Heart right ventricle (tissue), 16 donors: ENCODE data around the gene PPP1CA. TPM values are rescaled to one million over a fixed set of nuclear protein-coding genes. Genes with fewer than 3 reads are reported as not detected.

Experiments
- ATAC-seq, 8 donors: fragments of 200-7000 bp; cut with Tn5 transposase; one replicate each; pipeline ENCODE4 v1.9.1; 2020; ENCODE audit warnings: mild to moderate bottlenecking in 8 of 8, moderate library complexity in 8 of 8, moderate number of reproducible peaks in 1 of 8
- DNase-seq, 2 donors: peaks; one replicate each; pipeline ENCODE4 v3.0.0-alpha.2; 2020
- H3K27ac ChIP-seq, 10 donors: fragments of 200-600 bp; sonication (generic) in 2 of 10; one replicate each; pipeline versions ENCODE4 v1.5.0 to v1.8.0; 2020 to 2022; ENCODE audit warnings: mild to moderate bottlenecking in 3 of 10
- H3K27me3 ChIP-seq, 7 donors: fragments of 200-600 bp; one replicate each; pipeline ENCODE4 v1.8.0; 2021 to 2022; ENCODE audit warnings: mild to moderate bottlenecking in 2 of 7
- H3K36me3 ChIP-seq, 9 donors: fragments of 200-600 bp; sonication (generic) in 1 of 9; one replicate each; pipeline versions ENCODE4 v1.5.0 to v1.8.0; 2020 to 2022; ENCODE audit warnings: mild to moderate bottlenecking in 2 of 9
- H3K4me1 ChIP-seq, 9 donors: fragments of 200-600 bp; sonication (generic) in 1 of 9; one replicate each; pipeline versions ENCODE4 v1.5.0 to v1.8.0; 2020 to 2022; ENCODE audit warnings: mild to moderate bottlenecking in 4 of 9
- H3K4me3 ChIP-seq, 10 donors: fragments of 200-600 bp; sonication (generic) in 2 of 10; one replicate each; pipeline versions ENCODE4 v1.5.0 to v1.8.0; 2020 to 2022; ENCODE audit warnings: mild to moderate bottlenecking in 7 of 10, moderate library complexity in 2 of 10
- H3K9me3 ChIP-seq, 11 donors: fragments of 200-600 bp in 10 of 11; sonication (generic) in 2 of 11; one replicate each; pipeline versions ENCODE4 v1.5.0 to v1.8.0; 2013 to 2022; ENCODE audit warnings: mild to moderate bottlenecking in 2 of 11, control low read depth in 1 of 11, moderate library complexity in 1 of 11
- CTCF ChIP-seq, 9 donors: fragments of 200-600 bp; sonication (generic) in 2 of 9; IDR thresholded peaks; one replicate each; pipeline versions ENCODE4 v1.5.0 to v1.8.0; 2021 to 2022; ENCODE audit warnings: antibody characterized with exemption in 9 of 9, mild to moderate bottlenecking in 5 of 9, moderate library complexity in 1 of 9
- WGBS, 2 donors: extraction: QIAGEN DNeasy Blood & Tissue Kit; methylation state at CpG; one replicate each; pipeline ENCODE4 v1.1.7; 2013; ENCODE audit warnings: inconsistent platforms in 1 of 2; 5-methylcytosine and 5-hydroxymethylcytosine counted together
- intact Hi-C, 10 donors: fragments of 100-400 bp; cut with DNase I; formaldehyde crosslinking; loops; one replicate each; pipeline versions ENCODE4 v1.11.1 to v1.14.2; 2022
- polyA plus RNA-seq, 2 donors: library from polyadenylated mRNA; stranded (reverse); fragments of 200-250 nt; gene quantifications; one replicate each; pipeline ENCODE4 v1.2.3, GENCODE V29; 2013
- total RNA-seq, 10 donors: library from RNA; stranded (reverse); fragmentation: NEBNext Ultra II Directional in 3 of 10; extraction: Animal tissue kit (Norgen Biotek cat#: 25700) in 3 of 10; gene quantifications; one replicate each; pipeline versions ENCODE4 v1.2.1 to v1.2.4, GENCODE V29; 2021 to 2023
- donor health status: Arrhythmogenic right ventricular cardiomyopathy.
- donor health status: ischemic (EF 13 %, LVEDD 7.1; RV severe dilation, severe dysfunction).
- donor health status: healthy with polysubstance abuse.
- donor health status: DM: no; HTN: yes; CAD: no.
- donor health status: DM: no; HTN: no; CAD: no.
- donor health status: ischemic (EF 25% LVEDD 6.9; RV normal size, moderate dysfunction).
- donor health status: ischemic (EF 25% LVEDD 5.7; RV mildly dilated, moderate dysfunction).
- donor health status: healthy.
- donor health status: DM: yes; HTN: yes; CAD: no.
- donor health status: Ischemic cardiomyopathy.
- donor health status: ischemic (EF 35%, LVEDD 5.7; RV mildly dilated, moderate dysfunction).
- donor health status: nonischemic (EF 11% LVEDD 7.7; RV severe dilation, severe dysfunction).
- donor health status: DM: yes; HTN: yes; CAD: no.
- donor health status: PGD.
- donor health status: ischemic (EF 29% LVEDD 5.4; RV normal size, mild dysfunction).
- donor health status: nonischemic (EF 23%, LVEDD 6.1; RV moderate dilation, normal function).

PPP1CA gene
- total and polyA plus RNA-seq, 12 donors = 80.2 to 186 (median 103) TPM

DNA sequence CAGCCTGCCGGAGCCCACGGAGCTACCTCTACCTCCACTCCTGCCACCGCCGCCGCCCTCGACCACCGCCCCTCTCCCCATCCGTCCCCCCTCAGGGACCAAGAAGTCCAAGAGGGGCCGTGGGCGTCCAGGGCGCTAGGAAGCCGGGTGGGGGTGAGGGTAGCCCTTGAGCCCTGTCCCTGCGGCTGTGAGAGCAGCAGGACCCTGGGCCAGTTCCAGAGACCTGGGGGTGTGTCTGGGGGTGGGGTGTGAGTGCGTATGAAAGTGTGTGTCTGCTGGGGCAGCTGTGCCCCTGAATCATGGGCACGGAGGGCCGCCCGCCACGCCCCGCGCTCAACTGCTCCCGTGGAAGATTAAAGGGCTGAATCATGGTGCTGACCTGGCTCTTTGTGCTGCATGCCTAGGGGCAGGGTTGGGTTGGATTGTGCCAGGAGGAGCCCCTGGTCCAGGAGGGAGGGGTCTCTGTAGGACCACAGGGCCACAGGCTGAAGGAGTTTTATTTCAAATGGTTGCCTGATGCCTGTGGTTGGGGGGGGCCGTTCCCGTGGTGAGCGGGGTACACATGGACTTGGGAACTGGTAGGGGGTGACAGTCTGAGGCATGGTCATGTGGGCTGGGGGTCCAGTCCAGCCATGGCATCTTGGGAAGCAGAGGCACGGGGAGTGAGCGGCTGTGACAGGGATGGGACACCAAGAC lies 33.5 kb upstream of the PPP1CA start:
- DNase-seq (no peak), ATAC-seq (no peak)
- Histone ChIP-seq H3K27me3 (no peaks in the 10 kb centered on the region), H3K27ac (peak overlapping the region in 3 of 10 donors; percentile 4 to 93 (median 53)), H3K9me3 (no peaks in the 10 kb centered on the region), H3K4me3 (peak overlapping the region in 1 of 10 donors; percentile 59), H3K36me3 (peaks cover 0 to 92% (median 28%) of the 10 kb centered on the region in 9 donors), H3K4me1 (peaks cover 0 to 36% (median 20%) of the 10 kb centered on the region in 9 donors)
- 87 to 88% methylated on average over 23 to 26 of the region's 26 CpGs for WGBS, 2 donors
- intact Hi-C loops = no loop called here
- no peak for TF ChIP-seq CTCF (IDR thresholded peaks at IDR 0.05)

DNA sequence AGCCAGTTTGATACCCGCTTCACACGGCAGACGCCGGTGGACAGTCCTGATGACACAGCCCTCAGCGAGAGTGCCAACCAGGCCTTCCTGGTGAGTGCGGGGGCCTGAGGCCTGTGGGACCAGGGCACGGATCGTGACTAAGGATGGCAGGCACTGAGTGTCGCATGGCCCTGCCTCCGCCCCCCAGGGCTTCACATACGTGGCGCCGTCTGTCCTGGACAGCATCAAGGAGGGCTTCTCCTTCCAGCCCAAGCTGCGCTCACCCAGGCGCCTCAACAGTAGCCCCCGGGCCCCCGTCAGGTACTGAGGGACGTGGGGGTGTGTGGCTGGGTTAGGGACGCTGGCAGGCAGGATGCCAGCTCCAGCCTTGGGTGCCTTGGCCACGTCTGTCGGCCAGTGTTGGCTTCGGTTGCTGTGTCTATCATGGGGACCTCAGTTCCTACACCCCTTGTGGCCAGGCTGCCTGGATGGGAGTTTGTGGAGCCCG lies 32.8 kb upstream of the PPP1CA start:
- Histone ChIP-seq H3K9me3 (no peaks in the 10 kb centered on the region), H3K27ac (peak overlapping the region in 1 of 10 donors; percentile 50), H3K27me3 (no peaks in the 10 kb centered on the region), H3K4me1 (peaks cover 0 to 36% (median 21%) of the 10 kb centered on the region in 9 donors), H3K4me3 (no peak overlapping the region), H3K36me3 (peaks cover 0 to 92% (median 28%) of the 10 kb centered on the region in 9 donors)
- ATAC-seq (peak in 1 of 8 donors; percentile 3), DNase-seq (no peak)
- TF ChIP-seq CTCF (IDR thresholded peaks at IDR 0.05) = no peak
- intact Hi-C loops = no loop called here
- WGBS, 2 donors = 83 to 84% methylated on average over 23 of the region's 23 CpGs

DNA sequence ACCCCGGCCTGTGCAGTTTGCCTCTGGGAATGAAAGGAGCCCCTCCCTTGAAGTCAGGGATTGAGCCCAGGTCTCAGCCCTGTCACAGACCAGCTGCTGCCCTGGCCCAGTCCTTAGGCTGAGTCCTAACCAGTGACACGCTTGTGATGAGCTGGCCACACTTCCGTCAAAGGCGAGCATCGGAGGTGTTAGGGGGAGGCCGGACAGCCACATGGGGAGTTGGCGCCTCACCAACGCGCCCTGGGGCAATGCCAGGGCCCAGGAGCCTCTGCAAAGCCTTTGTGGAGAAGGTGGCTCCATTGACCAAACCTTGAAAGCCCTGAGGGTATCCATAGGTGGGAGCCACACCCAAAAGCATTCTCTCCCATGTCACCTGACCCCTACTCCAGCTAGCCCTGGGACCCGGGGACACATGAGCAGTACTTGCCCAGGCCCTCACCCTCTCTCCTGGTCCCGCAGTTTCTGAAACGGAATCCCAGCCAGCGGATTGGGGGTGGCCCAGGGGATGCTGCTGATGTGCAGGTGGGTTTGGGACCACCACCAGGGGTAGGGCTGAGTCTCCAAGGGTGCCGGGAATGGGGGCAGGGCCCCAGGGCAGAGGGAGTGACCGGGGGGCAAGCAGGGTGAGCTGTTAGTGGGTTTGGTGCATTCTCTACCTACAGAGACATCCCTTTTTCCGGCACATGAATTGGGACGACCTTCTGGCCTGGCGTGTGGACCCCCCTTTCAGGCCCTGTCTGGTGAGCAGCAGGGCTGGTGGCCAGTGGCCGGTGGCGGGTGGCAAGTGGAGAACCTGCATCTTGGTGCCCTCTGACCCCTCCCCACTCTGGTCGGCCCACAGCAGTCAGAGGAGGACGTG lies 32.1 kb upstream of the PPP1CA start:
- no peaks in the 10 kb centered on the region for H3K27me3 ChIP-seq
- peaks cover 0 to 86% (median 28%) of the 10 kb centered on the region in 9 donors for H3K36me3 ChIP-seq
- ATAC-seq (no peak), DNase-seq (no peak)
- TF ChIP-seq CTCF (IDR thresholded peaks at IDR 0.05) = no peak
- H3K4me3 ChIP-seq = no peak overlapping the region
- H3K27ac ChIP-seq = peak overlapping the region in 1 of 10 donors; percentile 50
- intact Hi-C loops = no loop called here
- H3K9me3 ChIP-seq = no peaks in the 10 kb centered on the region
- H3K4me1 ChIP-seq = peaks cover 0 to 36% (median 22%) of the 10 kb centered on the region in 9 donors
- WGBS, 2 donors = 91 to 92% methylated on average over 22 of the region's 22 CpGs

GRCh38 chr11:67432655-67433349 lies 31.1 kb upstream of the PPP1CA start:
- TF ChIP-seq CTCF (IDR thresholded peaks at IDR 0.05) = no peak
- no peak overlapping the region for H3K27ac ChIP-seq
- no peak for ATAC-seq
- no peak for DNase-seq
- intact Hi-C loops = no loop called here
- WGBS, 2 donors = 89 to 90% methylated on average over 22 of the region's 22 CpGs
- no peak overlapping the region for H3K4me3 ChIP-seq
- H3K9me3 ChIP-seq = no peaks in the 10 kb centered on the region
- H3K36me3 ChIP-seq = peaks cover 0 to 77% (median 27%) of the 10 kb centered on the region in 9 donors
- H3K4me1 ChIP-seq = peaks cover 0 to 37% (median 23%) of the 10 kb centered on the region in 9 donors
- H3K27me3 ChIP-seq = no peaks in the 10 kb centered on the region
